ENCODE results near the gene TMEM171. TPM values are rescaled to one million over a fixed set of nuclear protein-coding genes. Genes with fewer than 3 reads are reported as not detected.

The TMEM171 gene
- total RNA-seq, 1 experiment from 2014 or later, result 5.4 TPM

DNA sequence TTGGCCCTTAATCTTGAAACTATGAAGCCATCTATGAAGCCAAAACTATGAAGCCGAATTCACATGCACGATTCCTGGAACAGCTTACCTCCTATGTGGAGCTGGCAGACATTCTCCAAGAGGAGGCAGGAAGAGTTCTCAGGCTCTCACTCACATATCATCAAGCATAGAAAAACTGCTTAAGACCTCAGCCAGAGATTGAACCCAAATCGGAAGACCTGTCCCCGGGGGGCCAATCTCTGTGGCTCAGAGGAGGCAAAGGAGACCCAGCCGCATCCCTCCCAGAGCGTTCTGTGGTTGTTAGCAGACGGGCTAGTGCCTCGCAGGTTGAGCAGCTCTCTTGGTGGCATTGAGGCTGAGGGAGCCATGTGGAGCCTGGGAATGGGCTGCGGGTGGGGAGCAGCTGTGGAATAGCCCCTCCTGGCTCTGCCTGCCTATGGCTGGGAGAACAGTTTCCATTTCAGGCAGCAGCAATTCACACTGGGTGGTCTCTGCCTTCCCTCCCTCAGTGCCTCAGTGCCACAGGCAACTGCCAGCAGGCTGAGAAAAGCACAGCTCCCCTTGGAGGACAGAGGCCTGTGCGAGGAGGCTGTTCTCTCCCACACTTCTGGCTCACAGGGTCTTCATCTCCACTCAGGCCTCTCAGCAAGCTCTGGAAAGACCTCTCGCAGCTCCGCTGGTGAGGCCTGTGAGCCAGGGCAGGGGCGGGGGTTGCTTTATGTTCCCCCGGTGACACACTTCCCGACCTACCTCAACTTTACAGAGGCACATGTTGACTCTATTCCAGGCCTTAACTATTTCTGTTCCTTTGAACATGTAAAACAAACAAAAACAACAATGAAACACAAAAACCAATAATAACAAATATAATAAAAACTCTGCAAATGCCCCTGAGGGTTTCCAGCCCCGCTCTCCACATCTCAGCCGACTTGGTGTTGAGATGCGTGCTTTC is 35.2 kb downstream of the TMEM171 start:
- CTCF ChIA-PET, result no interaction called here

DNA sequence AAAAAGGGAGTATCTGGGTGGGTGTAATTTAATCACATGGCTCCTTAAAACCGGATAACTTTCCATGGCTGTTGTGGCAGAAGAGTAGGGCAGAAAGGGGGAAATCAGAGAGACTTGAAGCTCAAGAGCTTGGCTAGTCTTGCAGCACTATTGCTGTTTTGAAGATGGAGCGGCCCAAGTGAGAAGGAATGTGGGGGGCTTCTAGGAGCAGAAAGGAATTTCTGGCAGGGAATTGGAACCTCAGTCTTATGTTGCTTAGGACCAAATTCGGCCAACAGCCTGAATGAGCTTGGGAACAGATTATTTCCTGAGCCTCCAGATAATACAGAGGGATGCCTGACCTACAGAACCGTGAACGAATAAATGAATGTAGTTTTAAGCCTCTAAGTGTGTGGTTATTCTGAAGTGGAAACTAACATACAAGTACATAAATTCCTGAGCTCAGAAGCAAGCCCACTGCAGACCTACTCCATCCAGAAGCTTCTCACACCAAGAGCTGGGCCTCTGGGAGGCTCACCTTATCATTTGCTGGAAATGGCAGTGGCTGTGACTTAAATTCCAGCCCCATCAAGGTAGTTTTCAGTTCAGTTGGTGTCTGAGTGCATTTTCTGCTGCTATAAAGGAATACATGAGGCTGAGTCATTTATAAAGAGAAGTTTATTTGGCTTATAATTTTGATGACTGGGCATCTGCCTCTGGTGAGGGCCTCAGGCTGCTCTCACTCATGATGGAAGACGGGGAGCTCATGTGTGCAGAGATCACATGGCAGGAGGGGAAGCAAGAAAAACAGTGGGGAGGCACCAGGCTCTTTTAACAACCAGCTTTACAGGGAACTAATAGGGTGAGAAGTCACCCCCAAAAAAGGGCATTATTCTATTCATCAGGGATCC is 37.3 kb downstream of the TMEM171 start:
- BruUV-seq (replicated peaks), result no TSS peak
- Histone ChIP-seq H3K27ac (ENCODE audit: low read depth, low read length) (no peak overlapping the region), H3K4me3 (replicated peaks in 1 of 2; ENCODE audit: low read depth in 1 of 2, low read length in 2 of 2) (no peak overlapping the region), H3K79me2 (ENCODE audit: insufficient read depth, low read length) (no peaks in the 10 kb centered on the region), H3K27me3 (ENCODE audit: insufficient read depth, low read length) (no peaks in the 10 kb centered on the region), H3K4me1 (ENCODE audit: control insufficient read depth in 1 of 2, insufficient read depth in 2 of 2, low read length in 2 of 2) (no peaks in the 10 kb centered on the region), H3K4me2 (ENCODE audit: low read length) (no peak overlapping the region), H3K9me3 (ENCODE audit: control insufficient read depth in 1 of 2, insufficient read depth in 1 of 2, low read depth in 1 of 2, low read length in 2 of 2) (no peaks in the 10 kb centered on the region), H3K36me3 (ENCODE audit: control insufficient read depth in 1 of 2, insufficient read depth in 2 of 2, low read length in 2 of 2) (no peaks in the 10 kb centered on the region), H3K9me2 (ENCODE audit: insufficient read depth) (no peaks in the 10 kb centered on the region), H3K9ac (ENCODE audit: low read length) (no peak overlapping the region), H2AFZ (ENCODE audit: low read depth, low read length, poor library complexity, severe bottlenecking) (no peak overlapping the region), H4K20me1 (ENCODE audit: insufficient read depth) (no peaks in the 10 kb centered on the region)
- ChIA-PET RAD21 (ENCODE audit: low non-redundant PET in 1 of 2, low total read pairs in 2 of 2, uncharacterized antibody in 2 of 2, unreplicated experiment in 2 of 2) (no interaction called here), CTCF (interaction anchor here (0.9 kb wide), 1 partner anchor 44 kb away, joined by 3 read pairs; no protein-coding TSS in a partner anchor), POLR2A (no interaction called here)
- intact Hi-C loops (cut with micrococcal nuclease), result no loop called here
- DNase-seq (ENCODE audit: low read depth, low spot score) (no peak), ATAC-seq (no peak)
- no peak for TF ChIP-seq EZH2 (IDR thresholded peaks at IDR 0.05)
- TF ChIP-seq, protein P1, sequence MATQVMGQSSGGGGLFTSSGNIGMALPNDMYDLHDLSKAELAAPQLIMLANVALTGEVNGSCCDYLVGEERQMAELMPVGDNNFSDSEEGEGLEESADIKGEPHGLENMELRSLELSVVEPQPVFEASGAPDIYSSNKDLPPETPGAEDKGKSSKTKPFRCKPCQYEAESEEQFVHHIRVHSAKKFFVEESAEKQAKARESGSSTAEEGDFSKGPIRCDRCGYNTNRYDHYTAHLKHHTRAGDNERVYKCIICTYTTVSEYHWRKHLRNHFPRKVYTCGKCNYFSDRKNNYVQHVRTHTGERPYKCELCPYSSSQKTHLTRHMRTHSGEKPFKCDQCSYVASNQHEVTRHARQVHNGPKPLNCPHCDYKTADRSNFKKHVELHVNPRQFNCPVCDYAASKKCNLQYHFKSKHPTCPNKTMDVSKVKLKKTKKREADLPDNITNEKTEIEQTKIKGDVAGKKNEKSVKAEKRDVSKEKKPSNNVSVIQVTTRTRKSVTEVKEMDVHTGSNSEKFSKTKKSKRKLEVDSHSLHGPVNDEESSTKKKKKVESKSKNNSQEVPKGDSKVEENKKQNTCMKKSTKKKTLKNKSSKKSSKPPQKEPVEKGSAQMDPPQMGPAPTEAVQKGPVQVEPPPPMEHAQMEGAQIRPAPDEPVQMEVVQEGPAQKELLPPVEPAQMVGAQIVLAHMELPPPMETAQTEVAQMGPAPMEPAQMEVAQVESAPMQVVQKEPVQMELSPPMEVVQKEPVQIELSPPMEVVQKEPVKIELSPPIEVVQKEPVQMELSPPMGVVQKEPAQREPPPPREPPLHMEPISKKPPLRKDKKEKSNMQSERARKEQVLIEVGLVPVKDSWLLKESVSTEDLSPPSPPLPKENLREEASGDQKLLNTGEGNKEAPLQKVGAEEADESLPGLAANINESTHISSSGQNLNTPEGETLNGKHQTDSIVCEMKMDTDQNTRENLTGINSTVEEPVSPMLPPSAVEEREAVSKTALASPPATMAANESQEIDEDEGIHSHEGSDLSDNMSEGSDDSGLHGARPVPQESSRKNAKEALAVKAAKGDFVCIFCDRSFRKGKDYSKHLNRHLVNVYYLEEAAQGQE (IDR thresholded peaks at IDR 0.05; ENCODE audit: low read depth), result no peak
- no peak for TF ChIP-seq JUND (IDR thresholded peaks at IDR 0.05)
- TF ChIP-seq FOSL1 (IDR thresholded peaks at IDR 0.05; ENCODE audit: low read depth), result no peak
- TF ChIP-seq ZBTB33 (IDR thresholded peaks at IDR 0.05; ENCODE audit: extremely low read depth, insufficient replicate concordance, low read length), result no peak
- TF ChIP-seq SP1 (IDR thresholded peaks at IDR 0.05; ENCODE audit: low read depth), result no peak
- no peak for TF ChIP-seq POLR2A (IDR thresholded peaks at IDR 0.05; ENCODE audit: borderline replicate concordance, extremely low read depth, insufficient read depth, insufficient read length)

More for the DNA sequence above, 35.2 kb downstream of the TMEM171 start:
- ChIA-PET RAD21 (ENCODE audit: low non-redundant PET in 1 of 2, low total read pairs in 2 of 2, uncharacterized antibody in 2 of 2, unreplicated experiment in 2 of 2) (no interaction called here), POLR2A (no interaction called here)
- no TSS peak for BruUV-seq (replicated peaks)
- TF ChIP-seq CEBPB (IDR thresholded peaks at IDR 0.05; ENCODE audit: low read depth), result no peak
- no peak for TF ChIP-seq MAX (IDR thresholded peaks at IDR 0.05)
- TF ChIP-seq YY1 (IDR thresholded peaks at IDR 0.05; ENCODE audit: extremely low read depth, insufficient replicate concordance, low read depth, low read length), result no peak
- no peak for TF ChIP-seq FOSL1 (IDR thresholded peaks at IDR 0.05; ENCODE audit: low read depth)
- no peak for TF ChIP-seq CBX3 (IDR thresholded peaks at IDR 0.05; ENCODE audit: low read depth)
- no peak for TF ChIP-seq EGR1 (IDR thresholded peaks at IDR 0.05; ENCODE audit: low read depth)
- no peak for TF ChIP-seq TCF7L2 (IDR thresholded peaks at IDR 0.05; ENCODE audit: borderline replicate concordance, extremely low read depth, insufficient read depth, insufficient read length)
- TF ChIP-seq ZFX (IDR thresholded peaks at IDR 0.05), result no peak
- intact Hi-C loops (cut with micrococcal nuclease), result no loop called here
- Histone ChIP-seq H3K9ac (ENCODE audit: low read length) (no peak overlapping the region), H3K79me2 (ENCODE audit: insufficient read depth, low read length) (no peaks in the 10 kb centered on the region), H3K27me3 (ENCODE audit: insufficient read depth, low read length) (no peaks in the 10 kb centered on the region), H3K4me1 (ENCODE audit: control insufficient read depth in 1 of 2, insufficient read depth in 2 of 2, low read length in 2 of 2) (no peaks in the 10 kb centered on the region), H3K27ac (ENCODE audit: low read depth, low read length) (no peak overlapping the region), H3K4me3 (replicated peaks in 1 of 2; ENCODE audit: low read depth in 1 of 2, low read length in 2 of 2) (no peak overlapping the region), H3K36me3 (ENCODE audit: control insufficient read depth in 1 of 2, insufficient read depth in 2 of 2, low read length in 2 of 2) (no peaks in the 10 kb centered on the region), H3K4me2 (ENCODE audit: low read length) (no peak overlapping the region), H2AFZ (ENCODE audit: low read depth, low read length, poor library complexity, severe bottlenecking) (no peak overlapping the region), H3K9me2 (ENCODE audit: insufficient read depth) (no peaks in the 10 kb centered on the region), H4K20me1 (ENCODE audit: insufficient read depth) (no peaks in the 10 kb centered on the region), H3K9me3 (ENCODE audit: control insufficient read depth in 1 of 2, insufficient read depth in 1 of 2, low read depth in 1 of 2, low read length in 2 of 2) (no peaks in the 10 kb centered on the region)
- DNase-seq (ENCODE audit: low read depth, low spot score) (no peak), ATAC-seq (no peak)

Data from HCT116 (cell line).